ENCODE results near the gene RTN4.

RTN4 gene

GRCh38 chr2:54968561-54969218 is 81.6 kb downstream of the RTN4 start:
- no peak for DNase-seq

GRCh38 chr2:54967759-54968365 is 82.4 kb downstream of the RTN4 start:
- no peak for DNase-seq

- DNase-seq: no peak
These were observed 83.0 kb downstream of the RTN4 start for GRCh38 chr2:54967269-54967668.

DNA sequence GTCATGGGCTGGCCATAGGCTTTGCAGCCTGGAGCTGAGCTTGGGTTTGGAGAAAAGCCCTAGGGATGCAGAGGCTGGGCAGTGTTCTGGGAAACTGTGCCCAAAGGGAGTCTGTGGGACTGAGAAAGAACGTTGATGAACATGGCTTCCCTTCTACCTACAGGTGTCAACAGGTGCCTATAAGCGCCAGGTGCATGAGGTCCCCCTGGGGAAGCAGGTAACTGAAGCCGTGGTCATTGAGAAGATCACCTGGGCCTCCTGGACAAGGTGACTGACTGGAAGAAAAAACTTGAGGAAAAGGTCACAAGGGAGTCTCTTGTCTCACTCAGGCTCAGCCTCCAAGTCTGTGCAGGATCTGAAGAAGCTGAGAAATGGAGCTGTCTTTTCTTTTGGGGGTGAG is 83.4 kb downstream of the RTN4 start:
- no peak for DNase-seq

- DNase-seq: no peak
These were observed 84.0 kb downstream of the RTN4 start for GRCh38 chr2:54966165-54966832.

- DNase-seq: no peak
These were observed 84.8 kb downstream of the RTN4 start for GRCh38 chr2:54965425-54965824.

DNA sequence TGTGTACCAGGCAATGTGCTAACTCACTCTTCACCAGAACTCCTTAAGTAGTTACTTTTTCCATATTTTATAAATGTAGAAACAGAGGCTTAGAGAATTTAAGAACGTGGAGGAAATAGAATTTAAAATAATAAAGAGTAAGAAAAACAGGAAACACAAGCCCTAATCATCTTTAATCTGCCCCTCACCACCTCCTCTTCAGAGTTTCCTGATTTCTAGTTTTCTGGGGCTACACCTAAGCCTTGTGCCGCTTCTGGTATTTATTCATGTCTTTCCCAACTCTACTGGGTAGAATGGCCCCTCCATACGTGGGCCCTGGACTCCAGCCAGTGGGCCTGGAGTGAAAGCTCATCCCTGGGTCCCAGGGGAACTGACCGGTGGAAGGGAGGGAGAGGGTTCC is 85.4 kb downstream of the RTN4 start:
- no peak for DNase-seq

DNA sequence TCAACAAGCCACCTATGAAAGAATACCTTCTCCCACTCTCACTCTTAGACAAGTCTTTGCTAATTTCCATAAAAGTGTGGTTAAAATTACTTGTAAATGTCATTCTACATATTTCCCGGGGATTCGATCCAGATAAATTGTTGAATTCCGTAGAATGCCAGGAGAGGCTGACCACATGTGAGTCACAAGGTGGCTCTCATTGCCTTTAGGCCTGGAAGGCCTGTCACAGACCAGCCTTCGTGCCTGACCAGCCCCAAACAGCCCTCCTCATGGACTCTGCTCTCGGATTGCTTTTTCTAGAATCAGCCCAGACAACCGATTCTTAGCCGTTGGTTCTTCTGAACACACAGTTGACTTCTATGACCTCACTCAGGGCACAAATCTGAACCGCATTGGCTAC is 86.0 kb downstream of the RTN4 start:
- no peak for DNase-seq

- no peak for DNase-seq
These were observed 86.8 kb downstream of the RTN4 start for GRCh38 chr2:54963476-54963875.

- DNase-seq: no peak
These were observed 87.3 kb downstream of the RTN4 start for GRCh38 chr2:54962935-54963440.

DNA sequence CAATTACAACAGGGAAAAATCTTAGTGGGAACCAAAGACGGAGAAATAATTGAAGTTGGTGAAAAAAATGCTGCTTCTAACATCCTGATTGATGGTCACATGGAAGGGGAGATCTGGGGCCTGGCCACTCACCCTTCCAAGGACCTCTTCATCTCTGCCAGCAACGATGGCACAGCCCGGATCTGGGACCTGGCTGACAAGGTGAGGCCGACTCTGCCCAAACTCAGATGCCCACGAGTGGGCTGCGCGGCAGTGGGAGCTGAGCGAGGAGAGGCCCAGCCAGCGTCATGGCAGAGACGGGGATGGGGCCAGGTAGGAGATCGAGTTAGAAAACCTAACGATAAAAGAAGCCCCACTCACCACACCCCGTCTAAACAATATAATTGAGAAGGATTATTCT is 87.7 kb downstream of the RTN4 start:
- no peak for DNase-seq

- DNase-seq: no peak
These were observed 90.1 kb downstream of the RTN4 start for GRCh38 chr2:54960164-54960563.

DNA sequence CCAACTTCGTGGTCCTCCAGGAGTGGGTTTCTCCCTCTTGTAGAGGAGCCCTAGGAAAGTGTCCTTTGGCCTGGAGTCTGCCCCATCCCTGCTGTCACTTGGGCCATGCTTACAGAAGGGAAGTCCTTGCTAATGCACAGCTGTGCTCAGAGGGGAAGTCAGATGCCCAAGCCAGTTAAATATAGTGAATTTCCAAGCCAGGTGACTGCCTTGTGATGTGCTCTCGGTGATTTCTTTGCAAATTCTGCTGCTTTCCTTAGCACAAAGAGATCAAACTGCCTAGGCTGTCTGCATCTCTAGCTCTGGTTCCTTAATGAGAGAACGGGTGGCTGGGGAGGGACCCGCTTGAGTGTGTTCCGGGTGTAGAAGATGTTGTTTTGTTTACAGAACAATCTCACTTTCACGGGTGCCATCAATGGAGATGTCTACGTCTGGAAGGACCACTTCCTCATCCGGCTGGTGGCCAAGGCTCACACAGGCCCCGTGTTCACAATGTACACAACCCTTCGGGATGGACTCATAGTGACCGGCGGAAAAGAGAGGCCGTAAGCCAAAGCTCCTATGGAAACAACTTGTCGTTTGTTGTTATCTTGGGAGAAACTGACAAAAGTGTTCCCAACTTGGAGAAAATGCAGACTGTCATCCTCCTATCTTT is 91.4 kb downstream of the RTN4 start:
- DNase-seq: no peak

GRCh38 chr2:54957321-54957999 is 92.8 kb downstream of the RTN4 start:
- no peak for DNase-seq

DNA sequence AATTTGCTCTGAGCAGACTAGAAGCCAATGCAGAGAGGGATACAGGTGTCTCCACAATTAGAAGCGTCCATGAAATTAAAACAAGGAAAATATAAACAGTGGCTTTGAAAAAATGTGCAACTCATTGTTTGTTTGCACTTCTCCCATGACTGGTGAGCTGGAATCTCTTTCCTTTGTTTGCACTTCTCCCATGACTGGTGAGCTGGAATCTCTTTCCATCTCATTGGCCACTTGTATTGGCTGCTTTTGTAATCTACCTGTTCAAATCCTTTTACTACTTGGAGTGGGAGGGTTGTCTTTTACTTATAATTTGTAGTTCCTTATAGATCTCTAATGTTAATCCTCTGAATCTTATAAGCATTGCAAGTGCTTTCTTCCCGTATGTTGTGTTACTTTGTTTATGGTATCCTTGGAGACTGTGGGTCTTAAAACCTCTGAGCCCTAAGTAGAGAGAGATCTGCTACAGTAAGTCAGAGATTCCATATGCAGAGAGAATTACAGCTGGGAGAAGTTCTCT is 94.1 kb downstream of the RTN4 start:
- no peak for DNase-seq

- no peak for DNase-seq
These were observed 94.7 kb downstream of the RTN4 start for GRCh38 chr2:54955358-54956110.

DNA sequence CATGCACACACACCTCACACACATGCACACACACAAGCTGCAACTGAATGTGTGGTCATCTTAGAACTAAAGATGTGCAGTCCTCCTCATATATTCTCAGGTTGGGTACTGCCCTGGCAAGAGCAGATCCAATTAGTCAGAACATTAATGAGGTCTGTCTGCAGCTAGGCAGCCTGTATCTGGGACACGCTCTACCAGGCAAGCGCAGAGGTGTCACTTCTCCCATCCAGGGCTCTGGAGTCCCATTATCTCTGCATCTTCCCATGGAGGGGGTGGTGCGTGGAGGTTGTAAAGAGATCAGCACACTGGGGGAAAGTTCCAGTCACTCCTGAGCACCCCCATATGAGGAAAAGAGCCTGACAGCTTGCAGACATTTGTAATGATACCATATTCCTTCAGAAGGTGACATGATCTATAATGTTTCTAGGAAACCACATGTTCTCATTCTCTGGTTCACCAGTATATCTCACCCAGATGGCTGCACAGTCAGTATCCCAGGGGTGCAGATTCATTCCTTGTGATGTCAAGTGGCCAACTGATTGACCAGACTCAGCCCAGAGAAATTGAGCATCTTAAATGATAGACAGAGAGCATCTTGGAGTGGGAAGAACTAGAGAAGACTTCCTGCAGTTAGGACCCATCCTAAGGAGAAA is 95.4 kb downstream of the RTN4 start:
- no peak for DNase-seq

- no peak for DNase-seq
These were observed 96.1 kb downstream of the RTN4 start for GRCh38 chr2:54954158-54954557.

DNA sequence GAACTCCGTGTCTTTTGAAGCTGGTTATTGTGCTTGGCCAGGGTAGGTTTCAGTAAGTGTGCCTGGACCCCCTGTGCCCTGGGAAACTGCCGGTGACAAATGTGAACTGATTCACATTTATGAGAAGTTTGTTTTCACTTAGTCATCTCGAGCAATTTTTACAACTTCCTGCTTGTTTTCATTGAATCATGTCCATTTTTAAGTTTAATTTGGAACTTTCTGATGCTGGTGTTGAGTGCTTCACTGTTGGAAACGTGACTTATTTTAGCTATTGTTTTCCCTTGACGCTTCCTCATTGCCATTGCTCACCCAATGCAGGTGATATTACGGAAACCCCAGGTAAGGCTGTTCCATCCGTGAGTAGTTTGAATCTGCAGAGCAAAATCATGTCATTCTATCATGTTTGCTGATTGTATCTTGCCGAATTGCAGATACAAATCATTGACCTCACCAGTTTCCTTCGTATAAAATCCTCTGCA is 97.2 kb downstream of the RTN4 start:
- DNase-seq: no peak

GRCh38 chr2:54952425-54952824 is 97.8 kb downstream of the RTN4 start:
- DNase-seq: no peak

GRCh38 chr2:54950811-54951210 is 99.4 kb downstream of the RTN4 start:
- DNase-seq: no peak

Data from CD4-positive, alpha-beta T cell treated with Interleukin-1 beta for 1 hour (primary cell).